CD4-positive, alpha-beta T cell treated with Interleukin-15 for 1 hour (primary cell): Measurements from ENCODE around the gene CHRNA4.

Experiments used
- DNase-seq: peaks from one replicate; pipeline ENCODE4 v3.0.0-alpha.2; 2020

The CHRNA4 gene

DNA sequence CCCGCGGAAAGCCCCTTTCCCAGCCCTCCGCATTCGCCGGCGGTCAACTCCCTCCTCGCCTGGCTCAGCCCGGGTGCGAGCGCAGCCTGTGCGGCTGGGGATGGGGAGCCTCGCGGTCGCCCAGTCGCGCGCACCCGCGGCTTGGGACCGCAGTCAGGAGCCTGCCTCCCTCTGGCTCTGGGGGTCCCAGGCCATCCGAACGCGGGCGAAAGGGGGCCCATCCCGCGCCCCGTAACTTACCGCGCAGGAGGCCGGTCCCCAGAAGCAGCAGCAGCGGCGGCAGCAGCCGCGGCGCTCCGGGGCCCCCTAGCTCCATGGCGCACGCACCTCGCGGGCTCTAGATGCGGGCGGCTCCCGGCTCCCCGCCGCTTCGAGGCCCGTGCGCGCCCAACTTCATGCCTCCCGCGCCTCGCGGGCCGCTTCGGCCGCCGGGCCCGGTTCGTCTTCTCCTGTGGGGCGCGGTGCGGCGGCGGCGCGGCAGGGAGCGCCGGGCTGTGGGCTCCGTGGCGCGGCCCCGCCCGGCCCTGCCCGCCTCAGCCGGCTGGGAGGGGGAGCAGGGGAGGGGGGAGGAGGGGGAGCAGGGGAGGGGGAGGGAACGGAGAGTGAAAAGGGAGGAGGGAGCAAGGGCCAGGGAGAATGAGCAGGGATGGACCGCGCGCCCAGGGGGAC is at the start of gene CHRNA4:
CHRNA4 (minus strand) TSS at position 500 of the 669 bp plus-strand sequence; CDS start at position 316, 184 bp downstream.
- DNase-seq, result no peak

DNA sequence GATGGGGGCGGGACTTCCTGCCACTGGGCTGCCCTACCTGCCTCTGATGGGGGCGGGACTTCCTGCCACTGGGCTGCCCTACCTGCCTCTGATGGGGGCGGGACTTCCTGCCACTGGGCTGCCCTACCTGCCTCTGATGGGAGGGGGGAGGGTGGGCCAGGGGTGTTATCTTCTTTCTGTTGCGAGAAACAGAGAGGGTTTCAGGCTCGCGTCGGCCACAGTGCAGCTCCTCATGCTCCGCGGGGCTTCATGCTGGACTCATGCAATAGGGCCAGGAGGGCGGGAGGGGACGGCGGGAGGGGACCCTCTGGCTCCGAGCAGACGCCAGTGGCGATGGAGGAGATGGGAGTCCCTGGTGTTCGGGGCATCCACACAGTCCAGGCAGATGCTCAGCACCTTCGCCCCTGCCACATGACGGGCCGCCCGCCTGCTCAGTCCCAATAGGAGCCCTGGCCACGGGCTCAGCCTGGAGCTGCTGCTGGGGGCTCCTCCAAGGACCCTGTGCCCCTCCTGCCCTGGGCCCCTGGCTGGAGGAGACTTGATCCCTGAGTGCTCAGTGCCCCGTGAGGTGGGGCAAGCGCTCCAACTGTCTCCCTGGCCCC is 48.8 kb upstream of the CHRNA4 start:
- DNase-seq, result no peak

DNA sequence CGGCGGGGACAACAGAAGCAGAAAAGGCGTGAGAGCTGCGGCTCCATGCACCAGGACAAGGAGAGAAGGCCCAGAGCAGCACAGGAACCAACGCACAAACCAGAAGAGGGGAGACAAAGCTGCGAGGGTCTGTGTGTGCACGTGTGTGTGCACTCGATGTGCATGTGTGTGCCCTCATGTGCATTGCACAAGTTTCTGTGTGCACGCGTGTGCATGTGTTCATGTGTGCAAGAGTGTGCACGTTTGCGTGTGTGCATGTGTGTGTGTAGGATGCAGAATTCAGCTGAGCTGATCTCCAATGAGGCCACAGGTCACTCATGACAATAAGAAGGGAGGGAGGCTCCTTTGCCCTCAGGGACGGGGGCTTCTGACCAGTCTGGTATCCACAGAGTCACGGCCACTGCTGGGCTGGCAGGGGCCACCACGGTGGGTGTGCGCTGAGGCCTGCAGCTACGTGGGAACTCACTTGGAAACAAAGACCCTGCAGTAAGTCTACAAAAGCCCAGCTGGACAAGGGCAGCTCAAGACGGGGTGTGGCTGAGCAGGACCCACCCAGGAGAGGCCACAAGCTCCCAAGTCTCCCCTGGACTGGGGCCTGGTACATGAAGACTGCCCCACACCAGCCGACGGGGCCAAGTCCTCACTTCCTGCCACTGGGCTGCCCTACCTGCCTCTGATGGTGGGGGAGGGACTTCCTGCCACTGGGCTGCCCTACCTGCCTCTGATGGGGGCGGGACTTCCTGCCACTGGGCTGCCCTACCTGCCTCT is 48.1 kb upstream of the CHRNA4 start:
- peak; percentile 35 for DNase-seq

DNA sequence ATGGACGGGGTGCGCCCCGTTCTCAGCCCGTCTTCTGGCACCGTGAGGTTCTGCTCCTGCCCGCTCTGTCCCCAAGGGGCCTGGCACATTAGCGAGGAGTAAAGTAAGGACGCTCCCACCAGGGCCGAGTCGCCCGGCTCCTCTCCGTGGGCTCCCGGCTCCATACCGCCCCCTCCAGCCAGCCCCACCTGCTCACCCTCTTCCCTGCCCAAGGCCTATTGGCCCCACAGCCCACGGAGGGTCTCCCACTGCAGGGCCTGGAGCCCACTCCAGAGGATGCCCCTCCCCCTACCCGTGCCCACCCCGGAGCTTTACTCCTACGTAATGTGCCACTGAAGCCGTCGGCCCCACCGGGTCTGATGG is 47.5 kb upstream of the CHRNA4 start:
- no peak for DNase-seq

DNA sequence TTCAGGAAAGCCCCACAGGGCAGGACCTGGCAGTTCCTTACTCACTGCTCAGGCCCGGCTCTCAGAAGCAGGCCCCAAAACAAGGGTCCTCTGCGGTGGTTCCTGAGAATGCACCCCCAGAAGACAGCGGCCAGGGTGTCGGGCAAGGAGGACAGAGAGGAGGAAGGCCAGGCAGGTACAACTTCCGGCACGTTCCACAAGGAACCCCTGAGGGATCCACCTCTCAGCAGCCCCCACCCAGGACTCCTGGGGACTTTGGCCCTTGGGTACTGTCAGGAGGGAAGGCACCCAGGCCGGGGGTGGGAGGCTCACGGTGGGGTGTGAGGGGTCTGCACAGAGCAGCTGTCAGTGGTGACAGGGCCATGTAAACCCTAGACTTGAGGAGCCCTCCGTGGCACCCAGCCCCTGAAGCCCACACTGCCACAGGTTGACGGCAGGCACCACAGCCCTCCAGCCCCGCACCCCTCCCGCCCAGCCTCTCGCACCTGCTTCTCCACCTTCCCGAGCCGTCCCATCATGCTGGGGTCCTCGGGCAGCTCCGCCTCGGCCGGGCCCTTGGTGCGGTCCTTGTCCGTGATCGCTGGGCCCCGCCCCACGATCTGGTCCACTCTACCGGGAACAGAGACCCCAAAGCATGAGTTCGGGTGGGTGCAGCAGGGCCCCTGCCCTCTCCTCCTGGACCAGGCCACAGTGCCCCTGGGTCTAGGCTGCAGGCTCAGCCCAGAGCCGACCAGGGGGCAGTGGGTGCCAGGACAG is 47.0 kb upstream of the CHRNA4 start:
- DNase-seq, result no peak

DNA sequence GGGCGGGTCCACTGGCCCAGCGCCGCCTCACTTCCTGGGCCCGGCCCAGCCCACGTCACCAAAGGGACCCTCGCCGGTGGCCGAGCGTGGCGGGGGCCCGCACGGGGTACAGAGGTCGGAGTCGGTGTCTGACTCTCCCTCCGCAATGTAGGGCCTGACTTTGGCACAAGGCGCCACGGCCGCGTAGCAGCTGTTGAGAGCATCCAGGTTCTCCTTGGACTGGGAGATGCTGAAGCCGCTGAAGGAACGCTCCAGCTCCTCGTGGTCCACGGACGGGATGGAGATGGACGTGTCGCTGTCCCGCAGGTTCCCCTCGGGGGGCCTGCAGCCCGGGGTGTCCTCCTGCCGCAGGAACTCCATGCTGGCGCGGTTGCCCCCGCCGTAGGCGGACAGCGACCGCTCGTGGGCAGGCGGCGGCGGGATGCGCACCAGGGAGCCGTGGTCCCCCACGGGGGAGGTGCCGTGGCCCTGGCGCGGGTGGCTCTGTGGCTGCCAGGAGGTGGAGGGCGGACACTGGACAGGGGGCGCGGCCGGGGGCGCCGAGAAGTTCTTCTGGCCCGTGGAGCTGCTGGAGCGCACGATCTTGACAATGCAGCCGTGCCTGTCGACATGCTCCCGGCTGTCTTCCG is 45.6 kb upstream of the CHRNA4 start:
- DNase-seq, result no peak

DNA sequence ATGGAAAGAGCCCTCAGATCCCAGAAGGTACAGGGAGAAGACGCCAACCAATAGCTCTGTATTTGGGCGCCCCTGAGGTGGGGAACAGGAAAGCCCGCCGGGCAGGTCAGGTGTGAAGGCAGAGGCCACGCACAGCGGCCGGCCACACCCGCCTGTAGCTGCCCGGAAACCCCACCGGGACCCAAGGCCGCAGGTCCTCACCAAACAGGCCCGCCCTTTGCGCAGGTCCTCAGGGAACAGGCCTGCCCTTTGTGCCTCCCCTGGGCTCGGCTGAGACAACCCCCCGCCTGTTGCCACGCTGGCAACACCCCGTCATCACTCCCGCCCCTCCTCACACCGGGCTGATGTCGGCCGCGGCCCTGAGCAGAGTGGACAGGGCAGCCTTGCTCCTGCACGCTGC is 44.9 kb upstream of the CHRNA4 start:
- no peak for DNase-seq

DNA sequence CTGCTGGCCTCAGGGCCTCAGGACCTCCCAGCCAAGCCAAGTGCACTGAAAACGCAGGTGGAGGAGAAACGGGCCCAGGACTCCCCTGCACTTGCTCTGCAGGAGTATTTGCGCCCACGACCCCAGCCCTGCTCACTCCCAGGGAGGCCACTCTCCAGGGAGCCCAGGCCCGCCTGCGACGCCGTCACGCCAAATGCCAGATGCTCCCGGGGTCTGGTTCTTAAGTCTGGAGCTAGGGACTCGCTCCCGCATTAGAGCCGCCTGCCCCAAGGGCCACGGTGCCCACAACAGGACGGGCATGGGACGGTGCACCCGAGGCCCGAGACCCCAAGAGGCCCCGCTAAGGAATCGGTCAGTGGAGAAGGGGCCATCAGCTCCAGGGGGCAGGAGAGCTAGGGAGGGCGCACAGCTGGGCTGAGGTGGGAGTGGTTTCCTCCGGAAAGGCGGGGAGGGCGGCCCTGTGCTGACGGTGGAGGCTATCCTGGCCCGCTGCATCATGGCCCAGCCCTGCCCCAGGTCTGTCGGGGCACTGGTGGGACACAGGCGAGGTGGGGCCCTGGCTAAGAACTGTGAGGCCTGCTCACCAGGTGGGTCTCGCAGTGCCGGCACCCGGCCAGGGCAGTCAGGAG is 44.1 kb upstream of the CHRNA4 start:
- DNase-seq, result no peak

DNA sequence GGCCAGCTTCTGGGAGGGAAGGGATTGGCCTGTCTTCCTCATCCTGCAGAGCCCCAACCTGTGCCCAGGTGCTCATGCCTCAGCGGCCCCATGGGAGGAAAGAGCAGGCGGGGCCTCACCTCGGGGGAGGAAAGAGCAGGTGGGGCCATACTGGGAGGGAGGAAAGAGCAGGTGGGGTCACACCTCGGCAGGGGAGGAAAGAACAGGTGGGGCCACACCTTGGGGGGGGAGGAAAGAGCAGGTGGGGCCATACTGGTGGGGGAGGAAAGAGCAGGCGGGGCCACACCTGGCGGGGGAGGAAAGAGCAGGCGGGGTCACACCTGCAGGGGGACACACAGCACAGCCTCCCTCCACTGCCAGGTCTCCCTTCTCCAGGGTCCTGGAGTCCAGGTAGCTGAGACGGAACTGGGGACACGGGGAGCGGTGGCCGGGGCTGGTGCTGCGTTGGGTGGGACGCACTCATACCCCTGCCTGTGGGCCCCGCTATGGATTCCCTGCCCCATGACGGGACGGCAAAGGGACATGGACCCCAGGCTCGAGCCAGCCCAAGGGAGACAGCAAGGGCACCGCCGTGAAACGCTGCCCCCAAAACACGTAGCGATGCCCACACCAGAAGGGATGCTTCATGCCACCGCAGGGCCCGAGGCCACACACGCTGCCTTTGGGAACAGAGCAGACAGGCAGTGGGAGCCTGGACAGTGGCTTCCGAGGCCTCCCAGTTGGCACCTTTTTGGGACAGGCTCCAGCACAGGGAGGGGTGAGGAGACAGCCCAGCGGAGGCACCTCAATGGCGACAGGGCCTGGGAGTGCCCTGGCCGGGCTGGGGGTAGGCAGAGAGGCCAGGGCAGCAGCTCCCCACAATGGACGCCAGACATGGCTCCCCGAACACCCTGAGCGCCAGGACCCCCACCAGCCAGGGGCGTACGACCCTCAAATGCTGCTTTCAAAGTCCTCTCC is 43.3 kb upstream of the CHRNA4 start:
- DNase-seq, result no peak

DNA sequence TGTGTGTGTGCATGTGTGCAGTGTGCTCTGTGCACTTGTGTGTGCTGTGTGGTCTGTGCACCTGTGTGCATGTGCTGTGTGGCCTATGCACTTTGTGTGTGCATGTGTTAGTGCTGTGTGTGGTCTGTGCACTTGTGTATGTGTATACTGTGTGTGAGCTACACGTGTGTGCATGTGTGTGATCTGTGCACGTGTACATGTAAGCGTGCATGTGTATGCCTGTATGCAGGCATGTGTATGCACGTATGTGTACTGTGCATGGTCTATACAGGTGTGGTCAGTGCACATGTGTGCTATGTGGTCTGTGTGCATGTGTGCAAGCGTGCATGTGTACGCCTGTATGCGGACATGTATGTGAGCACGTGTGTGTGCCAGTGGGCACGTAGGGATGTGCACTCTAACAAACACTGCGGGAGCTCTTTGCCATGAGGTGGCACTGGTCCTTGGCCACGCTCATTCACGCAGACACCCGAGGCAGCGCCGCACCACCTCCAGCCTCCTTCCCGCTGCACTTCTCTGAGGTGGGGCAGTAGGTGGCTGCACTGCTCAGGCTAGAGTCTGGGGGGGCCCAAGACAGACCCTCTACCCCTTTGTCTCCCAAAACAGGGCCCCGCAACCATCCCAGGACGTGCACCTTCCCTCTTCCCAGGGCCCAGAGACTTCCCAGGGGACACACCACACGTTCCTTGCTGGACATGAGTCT is 42.4 kb upstream of the CHRNA4 start:
- DNase-seq, result no peak

DNA sequence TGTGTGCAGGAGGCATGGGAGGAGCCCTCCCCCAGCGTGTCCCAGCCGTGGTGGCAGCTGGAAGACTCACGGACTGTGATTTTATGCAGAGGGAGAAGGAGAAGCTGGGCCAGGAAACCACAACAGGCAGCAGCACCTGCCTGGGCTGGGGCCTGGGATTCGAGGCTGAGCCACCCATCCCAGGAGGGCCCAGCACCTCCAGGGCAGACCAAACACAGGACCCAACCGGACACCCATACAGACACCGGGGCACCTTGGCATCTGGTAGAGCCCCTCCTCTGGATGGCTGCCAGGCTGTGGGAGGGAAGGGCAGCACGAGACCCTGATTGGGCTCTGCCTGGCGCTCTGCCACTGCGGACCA is 41.7 kb upstream of the CHRNA4 start:
- DNase-seq, result no peak

DNA sequence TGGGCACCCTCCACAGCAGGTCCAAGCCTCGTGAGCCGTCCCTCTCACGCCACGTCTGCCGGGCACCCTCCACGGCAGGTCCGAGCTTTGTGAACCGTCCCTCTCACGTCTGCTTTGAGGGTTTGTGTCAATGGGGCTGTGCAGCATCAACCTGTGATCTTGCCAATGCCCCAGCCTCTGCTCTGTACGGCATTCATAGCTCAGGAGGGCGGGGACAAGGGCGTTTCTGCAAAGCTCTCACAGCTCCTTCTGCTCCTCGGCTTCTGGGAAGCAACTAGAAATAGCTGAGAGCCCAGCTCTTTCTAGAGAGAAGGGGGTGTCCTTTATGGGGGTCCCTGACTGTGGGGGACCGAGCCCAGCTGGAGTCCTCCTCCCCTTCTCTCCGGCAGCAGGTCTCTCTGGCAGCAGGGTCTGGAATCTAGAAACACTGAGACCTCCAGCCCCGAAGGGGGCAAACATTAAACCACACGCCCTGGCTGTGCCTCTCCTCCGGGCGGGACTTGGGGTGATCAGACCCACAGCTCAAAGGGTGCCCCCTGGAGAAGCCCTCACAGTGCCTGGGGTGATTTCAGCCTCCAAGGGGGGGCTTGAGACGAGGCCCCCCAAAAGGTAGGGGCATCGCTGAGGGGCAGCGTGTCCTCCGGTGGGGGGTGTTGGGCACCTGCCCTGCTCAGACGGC is 41.2 kb upstream of the CHRNA4 start:
- DNase-seq, result no peak

DNA sequence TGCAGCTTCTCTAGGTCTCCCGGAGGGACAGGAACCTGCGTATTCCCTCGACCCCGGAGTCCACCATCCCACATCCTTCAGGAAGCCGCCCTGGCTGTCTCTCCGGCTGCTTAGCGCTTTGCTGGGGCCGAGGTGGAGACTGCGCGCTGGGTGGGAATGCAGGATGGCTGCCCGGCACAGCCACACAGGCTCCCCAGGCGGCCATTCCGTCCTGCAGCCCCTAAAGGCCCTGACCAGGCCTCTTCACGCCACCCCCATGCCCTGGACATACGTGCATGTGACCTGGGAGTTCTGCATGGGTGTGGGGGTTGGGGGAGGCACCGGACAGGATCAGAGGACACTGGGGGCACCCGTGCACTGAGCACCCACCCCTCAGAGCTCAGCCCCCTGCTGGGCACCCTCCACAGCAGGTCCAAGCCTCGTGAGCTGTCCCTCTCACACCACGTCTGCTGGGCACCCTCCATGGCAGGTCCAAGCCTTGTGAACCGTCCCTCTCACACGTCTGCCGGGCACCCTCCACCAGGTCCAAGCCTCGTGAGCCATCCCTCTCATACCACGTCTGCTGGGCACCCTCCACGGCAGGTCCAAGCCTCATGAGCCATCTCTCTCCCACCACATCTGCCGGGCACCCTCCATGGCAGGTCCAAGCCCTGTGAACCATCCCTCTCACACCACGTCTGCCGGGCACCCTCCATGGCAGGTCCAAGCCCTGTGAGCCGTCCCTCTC is 40.4 kb upstream of the CHRNA4 start:
- DNase-seq, result no peak

DNA sequence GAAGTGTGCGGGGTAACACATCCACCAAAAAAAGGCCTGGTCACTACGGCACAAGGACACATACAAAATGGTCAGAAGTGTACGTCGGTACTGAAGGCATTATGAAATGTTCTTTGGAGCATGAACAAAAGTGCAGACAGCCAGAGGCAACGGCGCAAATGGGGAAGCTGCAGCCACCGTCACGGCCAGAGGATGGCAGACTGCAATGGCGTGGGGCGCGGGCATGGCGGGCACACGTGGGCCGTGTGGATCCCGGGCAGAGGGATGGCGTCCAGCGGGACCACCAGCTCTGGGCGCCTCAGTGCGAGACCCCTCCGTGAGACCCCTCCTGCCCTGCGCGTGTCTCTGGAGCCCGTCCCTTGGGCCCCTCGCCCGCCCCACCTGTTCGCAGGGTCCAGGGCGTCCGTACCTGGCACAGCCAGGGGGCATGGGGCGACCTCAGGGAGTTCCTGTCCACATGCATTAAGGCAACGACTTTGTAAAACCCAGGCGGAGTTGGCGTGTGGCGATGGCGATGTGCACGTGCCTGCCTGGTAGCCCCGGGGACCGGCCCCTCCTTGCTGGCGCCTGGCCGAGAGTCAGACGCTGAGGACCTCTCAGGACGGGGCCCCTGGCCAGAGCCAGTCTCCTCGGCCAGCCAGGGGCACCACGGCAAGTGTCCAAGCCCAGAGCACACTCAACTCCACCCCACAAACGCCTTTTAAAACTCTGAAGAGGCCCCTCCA is 39.5 kb upstream of the CHRNA4 start:
- no peak for DNase-seq

DNA sequence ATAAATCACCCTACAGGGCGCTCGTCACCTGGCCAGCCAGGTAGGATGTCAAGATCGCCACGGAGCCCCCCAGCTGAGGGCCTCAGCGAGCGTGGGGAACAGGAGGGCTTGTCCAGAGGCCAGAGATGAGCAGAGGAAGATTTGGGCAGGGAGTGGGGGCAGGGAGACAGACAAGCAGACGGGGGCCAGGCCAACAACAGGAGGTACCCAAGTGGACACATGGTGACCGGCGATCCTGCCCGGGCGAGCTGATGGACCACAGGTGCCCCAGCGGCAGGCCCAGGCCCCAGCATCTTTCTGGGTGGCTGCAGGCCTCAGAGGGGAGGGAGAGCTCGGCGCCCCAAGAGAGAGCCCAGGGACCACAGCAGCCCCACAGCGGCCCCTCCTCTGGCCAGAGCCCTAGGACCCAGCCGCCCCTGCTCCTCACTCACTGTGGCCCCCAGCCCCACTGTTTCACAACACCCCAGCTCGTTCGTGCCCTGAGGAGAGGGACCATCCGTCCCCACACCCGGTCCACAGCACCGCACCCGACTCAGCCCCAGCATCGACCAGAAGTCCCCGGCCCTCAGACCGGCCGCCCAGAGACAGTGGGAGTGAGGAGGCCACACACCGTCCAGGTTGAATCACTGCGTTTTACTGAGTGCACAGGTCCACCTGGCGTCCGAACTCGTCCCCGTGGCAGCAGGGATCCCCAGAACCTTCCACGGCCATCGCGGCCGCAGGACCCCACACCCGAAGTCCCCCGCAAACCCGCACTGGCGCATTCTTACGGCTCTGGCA is 38.6 kb upstream of the CHRNA4 start:
- no peak for DNase-seq

DNA sequence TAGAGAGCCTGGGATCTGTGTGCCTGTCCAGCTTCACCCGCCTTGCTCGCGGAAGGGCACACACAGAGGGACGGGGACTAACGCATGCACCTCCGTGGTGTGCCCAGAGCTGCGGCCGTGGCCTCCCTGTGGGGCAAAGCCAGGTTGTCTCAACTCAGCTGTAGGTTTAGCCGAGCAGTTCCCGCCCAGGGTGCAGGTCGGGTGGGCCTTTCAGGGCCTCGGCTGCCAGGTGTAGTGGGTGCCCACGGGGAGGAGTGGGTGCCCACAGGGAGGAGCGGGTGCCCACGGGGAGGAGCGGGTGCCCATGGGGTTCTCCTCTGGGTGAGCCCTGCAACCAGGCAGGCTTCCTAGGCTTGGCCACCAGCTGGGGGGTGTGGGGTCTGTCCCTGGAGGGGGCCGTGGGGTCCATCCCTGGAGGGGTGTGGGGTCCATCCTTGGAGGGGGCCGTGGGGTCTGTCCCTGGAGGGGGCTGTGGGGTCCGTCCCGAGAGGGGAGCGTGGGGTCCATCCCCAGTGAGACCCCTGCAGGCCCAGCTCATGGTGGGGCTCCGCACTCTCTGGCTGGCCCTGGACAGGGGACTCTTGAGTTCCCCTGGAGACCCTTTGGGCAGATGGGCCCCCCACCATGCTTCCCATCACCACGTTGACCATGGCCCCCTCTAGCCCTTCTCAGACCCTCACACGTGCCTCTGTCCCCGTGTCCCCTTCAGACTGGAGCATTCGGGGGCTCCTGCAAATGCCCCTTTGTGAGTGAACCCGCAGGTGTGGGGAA is 37.8 kb upstream of the CHRNA4 start:
- no peak for DNase-seq

DNA sequence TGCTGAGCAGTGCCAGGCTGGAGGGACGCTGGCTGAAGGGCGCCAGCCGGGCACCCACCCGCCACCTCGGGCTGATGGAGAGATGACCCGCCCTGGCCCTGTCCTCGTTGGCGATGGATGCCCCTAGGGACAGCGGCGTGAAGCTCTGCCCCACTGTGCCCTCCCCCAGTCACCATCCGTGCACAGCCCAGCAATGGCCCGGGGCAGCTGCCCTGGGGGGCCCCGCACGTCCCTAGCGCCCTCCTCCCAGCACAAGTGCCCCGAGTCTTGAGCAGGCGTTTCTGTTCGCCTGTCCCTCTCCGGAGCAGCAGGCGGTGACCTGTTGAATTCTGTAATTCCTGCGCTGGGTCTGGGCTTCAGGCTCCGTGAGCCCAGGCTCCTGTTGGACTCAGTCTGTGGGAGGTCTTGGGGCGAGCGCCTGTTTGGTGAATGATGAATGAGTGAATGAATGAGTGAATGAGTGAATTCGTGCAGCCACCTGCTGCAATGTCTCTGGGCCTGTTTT is 36.8 kb upstream of the CHRNA4 start:
- no peak for DNase-seq
